GM12864 (cell line): ENCODE data around the gene ARID1B.

ENCODE experiments used
- DNase-seq: peaks from one replicate; pipeline ENCODE4 v3.0.0-alpha.2; 2011; ENCODE audit warnings: low read depth
- H3K4me3 ChIP-seq: 2 replicates; pipeline ENCODE4 v1.5.1; 2011; ENCODE audit warnings: mild to moderate bottlenecking, low read depth, low read length, control low read depth
- TF ChIP-seq, protein P1 (sequence below): IDR thresholded peaks from 2 replicates; pipeline ENCODE4 v1.5.1; 2011; ENCODE audit warnings: low read depth, mild to moderate bottlenecking, moderate library complexity, low read length, control low read depth, inconsistent platforms; ENCODE audit errors: missing control alignments

The ARID1B gene

GRCh38 chr6:157240059-157240959 lies 463.1 kb downstream of the ARID1B start:
- DNase-seq, result no peak
- TF ChIP-seq, protein P1, sequence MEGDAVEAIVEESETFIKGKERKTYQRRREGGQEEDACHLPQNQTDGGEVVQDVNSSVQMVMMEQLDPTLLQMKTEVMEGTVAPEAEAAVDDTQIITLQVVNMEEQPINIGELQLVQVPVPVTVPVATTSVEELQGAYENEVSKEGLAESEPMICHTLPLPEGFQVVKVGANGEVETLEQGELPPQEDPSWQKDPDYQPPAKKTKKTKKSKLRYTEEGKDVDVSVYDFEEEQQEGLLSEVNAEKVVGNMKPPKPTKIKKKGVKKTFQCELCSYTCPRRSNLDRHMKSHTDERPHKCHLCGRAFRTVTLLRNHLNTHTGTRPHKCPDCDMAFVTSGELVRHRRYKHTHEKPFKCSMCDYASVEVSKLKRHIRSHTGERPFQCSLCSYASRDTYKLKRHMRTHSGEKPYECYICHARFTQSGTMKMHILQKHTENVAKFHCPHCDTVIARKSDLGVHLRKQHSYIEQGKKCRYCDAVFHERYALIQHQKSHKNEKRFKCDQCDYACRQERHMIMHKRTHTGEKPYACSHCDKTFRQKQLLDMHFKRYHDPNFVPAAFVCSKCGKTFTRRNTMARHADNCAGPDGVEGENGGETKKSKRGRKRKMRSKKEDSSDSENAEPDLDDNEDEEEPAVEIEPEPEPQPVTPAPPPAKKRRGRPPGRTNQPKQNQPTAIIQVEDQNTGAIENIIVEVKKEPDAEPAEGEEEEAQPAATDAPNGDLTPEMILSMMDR, result no peak
- no peak overlapping the region for H3K4me3 ChIP-seq

GRCh38 chr6:157240960-157241311 lies 463.8 kb downstream of the ARID1B start:
- TF ChIP-seq, protein P1, result no peak
- DNase-seq, result no peak
- H3K4me3 ChIP-seq, result no peak overlapping the region

GRCh38 chr6:157242791-157243190 lies 465.6 kb downstream of the ARID1B start:
- no peak overlapping the region for H3K4me3 ChIP-seq
- DNase-seq, result no peak
- TF ChIP-seq, protein P1, result no peak

DNA sequence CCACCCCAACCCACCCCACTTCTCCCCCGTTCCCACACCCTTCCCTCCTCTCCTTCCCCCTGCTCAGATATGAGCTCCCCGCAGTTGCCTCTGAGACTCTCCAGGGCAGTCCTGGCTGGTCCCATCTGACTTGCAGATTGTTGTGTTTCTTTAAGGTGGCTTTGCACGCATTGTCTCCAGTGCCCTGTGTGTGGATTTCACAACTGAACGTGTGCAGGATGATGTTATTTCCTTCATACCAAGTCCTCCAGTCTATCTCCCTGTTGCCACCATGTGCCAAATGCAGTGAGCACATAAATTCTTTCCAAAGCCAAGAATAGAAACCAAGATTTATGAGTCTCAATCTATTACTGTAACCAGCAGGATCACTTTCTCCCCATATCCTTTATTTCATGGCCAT lies 467.0 kb downstream of the ARID1B start:
- H3K4me3 ChIP-seq, result no peak overlapping the region
- TF ChIP-seq, protein P1, result no peak
- no peak for DNase-seq

GRCh38 chr6:157244780-157245179 lies 467.6 kb downstream of the ARID1B start:
- TF ChIP-seq, protein P1, result no peak
- no peak for DNase-seq
- no peak overlapping the region for H3K4me3 ChIP-seq

GRCh38 chr6:157245436-157245835 lies 468.3 kb downstream of the ARID1B start:
- no peak for DNase-seq
- TF ChIP-seq, protein P1, result no peak
- H3K4me3 ChIP-seq, result no peak overlapping the region
